HCT116 (cell line): ENCODE results near the gene LETMD1. TPM values are rescaled to one million over a fixed set of nuclear protein-coding genes. Genes with fewer than 3 reads are reported as not detected.

Source experiments
- ATAC-seq: fragments of 200-7000 bp; cut with Tn5 transposase; 2 replicates; pipeline ENCODE4 v1.9.1; 2020; ENCODE audit warnings: mild to moderate bottlenecking, moderate library complexity
- BruUV-seq: library from RNA; stranded (reverse); fragments of 400-500 nt; replicated peaks from 2 replicates; lab custom pipeline; 2021; lab: Mats Ljungman, UMichigan
- CTCF ChIA-PET: fragments of 300-600 bp; sonication (Branson Sonifier 250); formaldehyde crosslinking; loops from one replicate; lab custom pipeline; 2021; ENCODE audit warnings: antibody characterized with exemption; lab: Charles Lee
- POLR2A ChIA-PET: fragments of 300-600, 350-600 bp; sonication (Branson Sonifier 250); formaldehyde crosslinking; loops from one replicate; lab custom pipeline; 2021; ENCODE audit warnings: antibody characterized with exemption; lab: Charles Lee
- RAD21 ChIA-PET, 2 experiments: fragments of 300-600 bp; sonication (Branson Sonifier 250); formaldehyde crosslinking; loops; one replicate each; lab custom pipeline; 2023; ENCODE audit warnings: low total read pairs in 2 of 2; ENCODE audit not compliant: uncharacterized antibody in 2 of 2, unreplicated experiment in 2 of 2, low non-redundant PET in 1 of 2; lab: Charles Lee
- DNase-seq: peaks from one replicate; pipeline ENCODE4 v3.0.0-alpha.2; 2010; ENCODE audit warnings: low read depth, low spot score
- H2AFZ ChIP-seq: fragments of 200-600 bp; shearing (Covaris generic), sonication (generic); 2 replicates; pipeline ENCODE4 v1.6.1; 2017; ENCODE audit warnings: low read depth, mixed run types, mixed read lengths, antibody characterized with exemption, low read length; ENCODE audit not compliant: poor library complexity, severe bottlenecking
- H3K27ac ChIP-seq: 2 replicates; pipeline ENCODE4 v1.5.1; 2012; ENCODE audit warnings: low read depth, low read length
- H3K27me3 ChIP-seq: fragments of 200-600 bp; sonication (generic); 2 replicates; pipeline ENCODE4 v1.6.1; 2016; ENCODE audit warnings: mixed run types, low read length, mixed read lengths; ENCODE audit not compliant: insufficient read depth
- H3K36me3 ChIP-seq, 2 experiments: fragments of 200-500 bp in 1 of 2; fragments of 200-600 bp in 1 of 2; sonication (Bioruptor generic) in 1 of 2; sonication (generic) in 1 of 2; 2 replicates each; pipeline versions ENCODE4 v1.5.1 to v1.6.1; 2014 to 2016; ENCODE audit warnings: low read length in 2 of 2, inconsistent platforms in 1 of 2, mixed read lengths in 1 of 2, mixed run types in 1 of 2; ENCODE audit not compliant: insufficient read depth in 2 of 2, control insufficient read depth in 1 of 2
- H3K4me1 ChIP-seq, 2 experiments: fragments of 200-600 bp in 1 of 2; sonication (generic) in 1 of 2; 2 replicates each; pipeline versions ENCODE4 v1.5.1 to v1.6.1; 2012 to 2017; ENCODE audit warnings: low read length in 2 of 2, inconsistent platforms in 1 of 2, mild to moderate bottlenecking in 1 of 2, mixed read lengths in 1 of 2, mixed run types in 1 of 2, moderate library complexity in 1 of 2; ENCODE audit not compliant: insufficient read depth in 2 of 2, control insufficient read depth in 1 of 2
- H3K4me2 ChIP-seq: fragments of 200-600 bp; sonication (generic); 2 replicates; pipeline ENCODE4 v1.6.1; 2017; ENCODE audit warnings: mixed run types, low read length, mixed read lengths
- H3K4me3 ChIP-seq, 2 experiments: fragments of 200-600 bp in 1 of 2; sonication (generic) in 1 of 2; replicated peaks in 1 of 2; 2 replicates each; pipeline ENCODE4 v1.5.1; 2011 to 2016; ENCODE audit warnings: low read length in 2 of 2, control low read depth in 1 of 2, low read depth in 1 of 2, mild to moderate bottlenecking in 1 of 2, mixed read lengths in 1 of 2, mixed run types in 1 of 2
- H3K79me2 ChIP-seq: fragments of 200-600 bp; sonication (generic); 2 replicates; pipeline ENCODE4 v1.6.1; 2017; ENCODE audit warnings: mild to moderate bottlenecking, mixed run types, low read length, moderate library complexity, mixed read lengths; ENCODE audit not compliant: insufficient read depth
- H3K9ac ChIP-seq: fragments of 200-600 bp; sonication (generic); 2 replicates; pipeline ENCODE4 v1.6.1; 2016; ENCODE audit warnings: low read length, mixed read lengths
- H3K9me2 ChIP-seq: fragments of 200-600 bp; sonication (generic), shearing (Covaris generic); 2 replicates; pipeline ENCODE4 v1.6.1; 2017; ENCODE audit warnings: mixed run types, mild to moderate bottlenecking, moderate library complexity; ENCODE audit not compliant: insufficient read depth
- H3K9me3 ChIP-seq, 2 experiments: fragments of 200-500 bp in 1 of 2; fragments of 200-600 bp in 1 of 2; sonication (Bioruptor generic) in 1 of 2; sonication (generic) in 1 of 2; 2 replicates each; pipeline ENCODE4 v1.6.1; 2014 to 2017; ENCODE audit warnings: low read length in 2 of 2, mixed read lengths in 2 of 2, inconsistent platforms in 1 of 2, low read depth in 1 of 2, mild to moderate bottlenecking in 1 of 2, mixed run types in 1 of 2, moderate library complexity in 1 of 2; ENCODE audit not compliant: control insufficient read depth in 1 of 2, insufficient read depth in 1 of 2
- H4K20me1 ChIP-seq: fragments of 200-600 bp; sonication (generic), shearing (Covaris generic); 2 replicates; pipeline ENCODE4 v1.6.1; 2017; ENCODE audit warnings: mixed run types, mild to moderate bottlenecking, moderate library complexity; ENCODE audit not compliant: insufficient read depth
- CBX3 ChIP-seq: IDR thresholded peaks from 2 replicates; pipeline ENCODE4 v1.6.1; 2012; ENCODE audit warnings: low read depth
- CTCF ChIP-seq, 3 experiments: fragments of 200-600 bp in 1 of 3; sonication (generic) in 1 of 3; IDR thresholded peaks in 2 of 3; conservative IDR thresholded peaks in 1 of 3; 2 replicates each; pipeline ENCODE4 v1.5.1; 2012 to 2017; ENCODE audit warnings: low read depth in 2 of 3, low read length in 2 of 3, antibody characterized with exemption in 1 of 3, borderline replicate concordance in 1 of 3, control low read depth in 1 of 3, mild to moderate bottlenecking in 1 of 3, mixed read lengths in 1 of 3, mixed run types in 1 of 3, moderate library complexity in 1 of 3; ENCODE audit not compliant: insufficient read depth in 1 of 3
- EGR1 ChIP-seq: IDR thresholded peaks from 2 replicates; pipeline ENCODE4 v1.6.1; 2012; ENCODE audit warnings: low read depth
- ELF1 ChIP-seq: IDR thresholded peaks from 2 replicates; pipeline ENCODE4 v1.6.1; 2012; ENCODE audit warnings: low read depth, borderline replicate concordance
- EZH2phosphoT487 ChIP-seq: fragments of 200-600 bp; IDR thresholded peaks from 2 replicates; pipeline ENCODE4 v1.6.1; 2018; ENCODE audit warnings: antibody characterized with exemption, borderline replicate concordance
- FOSL1 ChIP-seq: IDR thresholded peaks from 2 replicates; pipeline ENCODE4 v1.6.1; 2012; ENCODE audit warnings: low read depth
- JUND ChIP-seq: IDR thresholded peaks from 2 replicates; pipeline ENCODE4 v1.6.1; 2012
- MAX ChIP-seq: IDR thresholded peaks from 2 replicates; pipeline ENCODE4 v1.6.1; 2012
- POLR2A ChIP-seq: IDR thresholded peaks from 2 replicates; pipeline ENCODE4 v1.7.0; 2011; ENCODE audit warnings: borderline replicate concordance; ENCODE audit not compliant: insufficient read depth, insufficient read length; ENCODE audit errors: extremely low read depth
- REST ChIP-seq: IDR thresholded peaks from 2 replicates; pipeline ENCODE4 v1.6.1; 2012; ENCODE audit warnings: low read depth
- SIN3A ChIP-seq: IDR thresholded peaks from 2 replicates; pipeline ENCODE4 v1.6.1; 2012; ENCODE audit warnings: low read depth
- SP1 ChIP-seq: IDR thresholded peaks from 2 replicates; pipeline ENCODE4 v1.6.1; 2012; ENCODE audit warnings: low read depth
- SRF ChIP-seq: IDR thresholded peaks from 2 replicates; pipeline ENCODE4 v1.6.1; 2012; ENCODE audit warnings: low read depth
- TCF7L2 ChIP-seq: IDR thresholded peaks from 2 replicates; pipeline ENCODE4 v1.7.0; 2011; ENCODE audit warnings: borderline replicate concordance, inconsistent platforms; ENCODE audit not compliant: insufficient read depth, insufficient read length; ENCODE audit errors: extremely low read depth
- ZBTB33 ChIP-seq: IDR thresholded peaks from 2 replicates; pipeline ENCODE4 v1.6.1; 2011; ENCODE audit warnings: mild to moderate bottlenecking, low read length, moderate library complexity; ENCODE audit not compliant: insufficient replicate concordance; ENCODE audit errors: extremely low read depth
- ZFX ChIP-seq: fragments of 450-650 bp; IDR thresholded peaks from 2 replicates; pipeline ENCODE4 v1.6.1; 2017
- intact Hi-C: fragments of 100-400 bp; cut with micrococcal nuclease; formaldehyde crosslinking; loops from 2 replicates; pipeline ENCODE4 v1.10.0; 2022
- total RNA-seq: library from RNA; stranded (reverse); gene quantifications from one replicate; pipeline ENCODE4 v1.2.1, GENCODE V29; 2021; ENCODE audit not compliant: unreplicated experiment

The LETMD1 gene
- total RNA-seq, 1 experiment from 2014 or later, result 70.8 TPM

- no peak overlapping the region for H3K27ac ChIP-seq
- no peak overlapping the region for H3K4me3 ChIP-seq
- H3K9ac ChIP-seq, result no peak overlapping the region
- BruUV-seq, result no TSS peak
- no peaks in the 10 kb centered on the region for H3K9me2 ChIP-seq
- H3K27me3 ChIP-seq, result no peaks in the 10 kb centered on the region
- H3K79me2 ChIP-seq, result no peaks in the 10 kb centered on the region
- POLR2A ChIA-PET, result interaction anchor here (0.6 to 1.5 kb wide), 2 partner anchors 13 to 259 kb away, joined by 3 to 4 read pairs; no protein-coding TSS in a partner anchor
- H3K4me2 ChIP-seq, result no peak overlapping the region
- H3K9me3 ChIP-seq, result no peaks in the 10 kb centered on the region
- ATAC-seq, result no peak
- no peak for TF ChIP-seq EGR1
- no peak for TF ChIP-seq POLR2A
- no peak for TF ChIP-seq TCF7L2
- TF ChIP-seq SP1, result no peak
- TF ChIP-seq JUND, result no peak
- no peak for TF ChIP-seq ELF1
- no peak for TF ChIP-seq EZH2phosphoT487
- TF ChIP-seq CBX3, result no peak
- TF ChIP-seq REST, result no peak
- no peak for TF ChIP-seq SIN3A
- TF ChIP-seq CTCF (IDR thresholded peaks at IDR 0.05 in 2 of 3, conservative IDR thresholded peaks at IDR 0.05 in 1 of 3; ENCODE audit: borderline replicate concordance in 1 of 3, insufficient read depth in 1 of 3, low read depth in 2 of 3, low read length in 2 of 3), result no peak
- TF ChIP-seq ZBTB33, result no peak
- no peak for TF ChIP-seq MAX
- no peak for TF ChIP-seq SRF
- TF ChIP-seq FOSL1, result no peak
- no peak for TF ChIP-seq ZFX
- H3K4me1 ChIP-seq, result no peaks in the 10 kb centered on the region
- no peaks in the 10 kb centered on the region for H4K20me1 ChIP-seq
- intact Hi-C loops, result no loop called here
- no peak overlapping the region for H2AFZ ChIP-seq
- CTCF ChIA-PET, result no interaction called here
- RAD21 ChIA-PET, result no interaction called here
- no peak for DNase-seq
- H3K36me3 ChIP-seq, result peaks cover 4 to 12% of the 10 kb centered on the region in 2 experiments; a peak in 2 of 4 replicates
Observed at GRCh38 chr12:51076236-51076930, 28.3 kb downstream of the LETMD1 start.
